GM12801 (cell line): ENCODE results near the gene SREK1IP1.

Experiments
- CTCF ChIP-seq: IDR thresholded peaks from one replicate; pipeline ENCODE4 v1.5.1; 2011; ENCODE audit warnings: control low read depth; ENCODE audit not compliant: insufficient read length; ENCODE audit errors: extremely low read depth

The SREK1IP1 gene

GRCh38 chr5:64784451-64785025, 16.0 kb upstream of the SREK1IP1 start:
- TF ChIP-seq CTCF, result no peak

GRCh38 chr5:64775291-64775690, 6.8 kb upstream of the SREK1IP1 start:
- TF ChIP-seq CTCF, result no peak

GRCh38 chr5:64773533-64773932, 5.0 kb upstream of the SREK1IP1 start:
- TF ChIP-seq CTCF, result no peak

- TF ChIP-seq CTCF, result no peak
Observed at GRCh38 chr5:64771736-64772135, 3.2 kb upstream of the SREK1IP1 start.

- no peak for TF ChIP-seq CTCF
Observed at GRCh38 chr5:64769855-64770254, 1.4 kb upstream of the SREK1IP1 start.

- TF ChIP-seq CTCF, result no peak
Observed at GRCh38 chr5:64767959-64768357, 533 bp downstream of the SREK1IP1 start.

- TF ChIP-seq CTCF, result no peak
Observed at GRCh38 chr5:64766941-64767340, 1.6 kb downstream of the SREK1IP1 start.
